GM12878 (cell line): Measurements from ENCODE around the gene OCLN. TPM values are rescaled to one million over a fixed set of nuclear protein-coding genes. Genes with fewer than 3 reads are reported as not detected.

Experiments
- ATAC-seq: fragments of 200-7000 bp; cut with Tn5 transposase; 3 replicates; pipeline ENCODE4 v1.9.1; 2020; ENCODE audit warnings: mild to moderate bottlenecking, moderate library complexity
- BruUV-seq: library from RNA; stranded (reverse); fragments of 400-500 nt; replicated peaks from 2 replicates; lab custom pipeline; 2021; lab: Mats Ljungman, UMichigan
- CTCF ChIA-PET: fragments of 300-600 bp; sonication (Branson Sonifier 250); formaldehyde crosslinking; extraction: SDS; loops from one replicate; lab custom pipeline; 2021; ENCODE audit warnings: inconsistent platforms; lab: Yijun Ruan, JAX
- POLR2A ChIA-PET: fragments of 350-600 bp; formaldehyde crosslinking; extraction: SDS; loops from one replicate; lab custom pipeline; 2021; ENCODE audit warnings: inconsistent platforms; lab: Charles Lee
- RAD21 ChIA-PET: fragments of 300-600 bp; sonication (Branson Sonifier 250); formaldehyde crosslinking; loops from one replicate; lab custom pipeline; 2023; ENCODE audit warnings: antibody characterized with exemption; ENCODE audit not compliant: unreplicated experiment; lab: Charles Lee
- SMC1A ChIA-PET: fragments of 300-600 bp; sonication (Branson Sonifier 250); formaldehyde crosslinking; loops from one replicate; lab custom pipeline; 2023; ENCODE audit not compliant: unreplicated experiment, uncharacterized antibody; lab: Charles Lee
- DNase-seq: peaks from one replicate; pipeline ENCODE4 v3.0.0-alpha.2; 2011; ENCODE audit warnings: low read depth, low spot score
- FAIRE-seq: peaks from 3 replicates; lab custom pipeline; 2011; peaks lifted over from hg19 to GRCh38; lab: Jason Lieb, UNC
- H2AFZ ChIP-seq: 2 replicates; pipeline ENCODE4 v1.6.0; 2011; ENCODE audit warnings: low read depth, low read length, control low read depth; ENCODE audit not compliant: control insufficient read depth
- H3K27ac ChIP-seq: 2 replicates; pipeline ENCODE4 v1.5.1; 2011; ENCODE audit warnings: control low read depth; ENCODE audit not compliant: control insufficient read depth, insufficient read depth
- H3K27me3 ChIP-seq, 2 experiments: replicated peaks in 1 of 2; 2 replicates each; pipeline versions ENCODE4 v1.6.0 to v1.6.1; 2011; ENCODE audit warnings: low read length in 1 of 2; ENCODE audit not compliant: control insufficient read depth in 2 of 2, insufficient read depth in 2 of 2
- H3K36me3 ChIP-seq, 2 experiments: 2 replicates each; pipeline ENCODE4 v1.5.1; 2011; ENCODE audit warnings: low read length in 1 of 2; ENCODE audit not compliant: control insufficient read depth in 2 of 2, insufficient read depth in 2 of 2
- H3K4me1 ChIP-seq: 2 replicates; pipeline ENCODE4 v1.6.1; 2011; ENCODE audit warnings: mild to moderate bottlenecking, low read length, moderate library complexity, mixed read lengths; ENCODE audit not compliant: control insufficient read depth, insufficient read depth
- H3K4me2 ChIP-seq: 2 replicates; pipeline ENCODE4 v1.6.0; 2011; ENCODE audit warnings: control low read depth; ENCODE audit not compliant: control insufficient read depth, insufficient read depth
- H3K4me3 ChIP-seq: fragments of 200-600 bp; sonication (generic); 2 replicates; pipeline ENCODE4 v1.5.1; 2016
- H3K79me2 ChIP-seq: 2 replicates; pipeline ENCODE4 v1.6.0; 2011; ENCODE audit warnings: low read length; ENCODE audit not compliant: control insufficient read depth, insufficient read depth
- H3K9ac ChIP-seq: 2 replicates; pipeline ENCODE4 v1.8.0; 2011; ENCODE audit warnings: low read length, control low read depth, mixed read lengths; ENCODE audit not compliant: control insufficient read depth, insufficient read depth
- H3K9me3 ChIP-seq: replicated peaks from 3 replicates; pipeline ENCODE4 v1.5.1; 2011; ENCODE audit warnings: mild to moderate bottlenecking, low read length; ENCODE audit not compliant: control insufficient read depth, insufficient read depth
- H4K20me1 ChIP-seq: 2 replicates; pipeline ENCODE4 v1.6.0; 2011; ENCODE audit not compliant: control insufficient read depth, insufficient read depth
- ESRRA ChIP-seq: IDR thresholded peaks from 2 replicates; pipeline ENCODE4 v1.6.1; 2012; ENCODE audit warnings: mild to moderate bottlenecking, low read length, improper control_type of control experiment
- KDM1A ChIP-seq: fragments of 200-600 bp; sonication (generic); IDR thresholded peaks from 2 replicates; pipeline ENCODE4 v1.6.1; 2016; ENCODE audit warnings: borderline replicate concordance
- PAX5 ChIP-seq: IDR thresholded peaks from 2 replicates; pipeline ENCODE4 v1.6.1; 2011; ENCODE audit warnings: low read depth, low read length, borderline replicate concordance
- RELA ChIP-seq: fragments of 450-650 bp; IDR thresholded peaks from 2 replicates; pipeline ENCODE4 v1.8.0; 2014; ENCODE audit warnings: borderline replicate concordance; ENCODE audit not compliant: partially characterized antibody
- SREBF1 ChIP-seq: IDR thresholded peaks from 2 replicates; pipeline ENCODE4 v1.6.1; 2012; ENCODE audit warnings: mild to moderate bottlenecking, low read length
- TCF3 ChIP-seq: IDR thresholded peaks from 2 replicates; pipeline ENCODE4 v1.6.1; 2012; ENCODE audit warnings: low read depth, mild to moderate bottlenecking, low read length, borderline replicate concordance; ENCODE audit not compliant: insufficient read depth
- WGBS: methylation state at CpG from one replicate; pipeline ENCODE4 v1.1.6; 2016; ENCODE audit warnings: low lambda C conversion rate; ENCODE audit not compliant: insufficient replicate concordance, insufficient coverage; ENCODE audit errors: missing lambda C conversion rate; 5-methylcytosine and 5-hydroxymethylcytosine counted together
- in situ Hi-C: fragments of 300-500 bp; cut with MboI; formaldehyde crosslinking; loops from 9 replicates; pipeline ENCODE4 v1.14.3; 2018; ENCODE audit warnings: mixed read lengths
- intact Hi-C: fragments of 100-400 bp; cut with micrococcal nuclease; formaldehyde crosslinking; loops from one replicate; pipeline ENCODE4 v1.14.2; 2022; ENCODE audit not compliant: unreplicated experiment
- polyA plus RNA-seq, 11 experiments: library from polyadenylated mRNA; depleted of rRNA in 4 of 11; unstranded in 6 of 11; stranded (reverse) in 5 of 11; fragments of >200 nt; fragmentation: Nextera tagmentation in 4 of 11; fragmentation: Illumina TruSeq in 1 of 11; extraction: Ambion mirVana in 4 of 11; extraction: Trizol in 1 of 11; gene quantifications; 1 replicate in 1 of 11; 2 replicates in 10 of 11; pipeline versions ENCODE4 v1.2.1 to v1.2.3, GENCODE V29; 2011 to 2016; ENCODE audit warnings: inconsistent platforms in 2 of 11, missing spikeins in 2 of 11, low read depth in 1 of 11
- total RNA-seq, 4 experiments: library from RNA; depleted of rRNA in 3 of 4; stranded (reverse); fragments of >200 nt in 3 of 4; fragmentation: Illumina TruSeq in 1 of 4; extraction: Trizol in 1 of 4; gene quantifications; 2 replicates each; pipeline versions ENCODE4 v1.2.1 to v1.2.3, GENCODE V29; 2013 to 2021
- TF ChIP-seq, protein P1 (sequence below): fragments of 450-650 bp; IDR thresholded peaks from 2 replicates; pipeline ENCODE4 v1.6.1; 2014; ENCODE audit warnings: mild to moderate bottlenecking
- TF ChIP-seq, protein P2 (sequence below): IDR thresholded peaks from 2 replicates; pipeline ENCODE4 v1.6.1; 2012; ENCODE audit warnings: low read depth, low read length, improper control_type of control experiment
- TF ChIP-seq, protein P3 (sequence below): IDR thresholded peaks from 2 replicates; pipeline ENCODE4 v1.6.1; 2011; ENCODE audit warnings: mild to moderate bottlenecking, low read depth, low read length, moderate library complexity; ENCODE audit not compliant: insufficient replicate concordance

The OCLN gene
- total and polyA plus RNA-seq, 10 of the 15 experiments (the other 5 are each of a cell fraction or from before 2014, with no cell fraction given): 2.0 to 26.5 (median 17.0) TPM

DNA sequence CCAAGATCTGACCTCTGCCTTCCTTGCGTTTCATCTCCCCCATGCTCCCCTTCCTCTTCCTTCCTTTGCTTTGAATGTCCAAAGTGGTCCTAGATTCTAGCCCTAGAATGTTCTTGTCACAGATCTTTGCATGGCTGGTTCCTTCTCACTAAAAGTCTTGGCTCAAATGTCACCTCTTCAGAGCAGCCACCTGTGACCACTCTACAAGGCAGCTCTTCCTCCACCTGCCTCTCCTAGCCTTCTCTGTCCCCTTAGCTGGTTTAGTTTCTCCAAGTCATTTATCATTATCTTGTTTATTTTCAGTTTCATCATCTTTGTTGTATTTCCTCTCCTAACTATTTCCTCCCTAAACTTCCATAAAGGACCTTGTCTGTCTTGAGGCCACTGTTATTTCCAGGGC lies 7.1 kb upstream of the OCLN start:
- intact Hi-C loops: no loop called here
- 100% methylated on average over 1 of the region's 1 CpG for WGBS
- RAD21 ChIA-PET: no interaction called here
- no peak for DNase-seq
- no peaks in the 10 kb centered on the region for H3K27me3 ChIP-seq
- ATAC-seq: 0 out of 3 replicates have a peak, but pooled peaks have one; percentile 26
- H2AFZ ChIP-seq: no peak overlapping the region
- 0 out of 2 replicates have a peak overlapping the region, but pooled peaks have one; percentile 53 for H3K4me2 ChIP-seq
- in situ Hi-C loops: no loop called here
- no peak for FAIRE-seq
- peaks cover 4% of the 10 kb centered on the region for H3K4me1 ChIP-seq
- H3K27ac ChIP-seq: no peak overlapping the region
- CTCF ChIA-PET: no interaction called here
- no peak for TF ChIP-seq ESRRA
- TF ChIP-seq KDM1A: no peak
- no peak for TF ChIP-seq RELA
- TF ChIP-seq PAX5: peak; percentile 22; the same call in 1 of the 2 replicates
- no peak overlapping the region for H3K9ac ChIP-seq
- POLR2A ChIA-PET: no interaction called here
- no peaks in the 10 kb centered on the region for H3K79me2 ChIP-seq
- no peak overlapping the region for H3K4me3 ChIP-seq
- H4K20me1 ChIP-seq: no peaks in the 10 kb centered on the region
- SMC1A ChIA-PET: no interaction called here
- BruUV-seq: no TSS peak
- no peaks in the 10 kb centered on the region for H3K36me3 ChIP-seq
- no peaks in the 10 kb centered on the region for H3K9me3 ChIP-seq

GRCh38 chr5:69489246-69489645 lies 3.3 kb upstream of the OCLN start:
- H3K4me2 ChIP-seq: no peak overlapping the region
- no peaks in the 10 kb centered on the region; a peak in 1 of 4 replicates for H3K27me3 ChIP-seq
- in situ Hi-C loops (no loop called here), intact Hi-C loops (no loop called here)
- CTCF ChIA-PET: interaction anchor here (1.0 kb wide), 1 partner anchor 398 kb away, joined by 3 read pairs; no protein-coding TSS in a partner anchor
- no peaks in the 10 kb centered on the region for H3K9me3 ChIP-seq
- RAD21 ChIA-PET: no interaction called here
- WGBS: 84% methylated on average over 4 of the region's 4 CpGs
- TF ChIP-seq, protein P1, sequence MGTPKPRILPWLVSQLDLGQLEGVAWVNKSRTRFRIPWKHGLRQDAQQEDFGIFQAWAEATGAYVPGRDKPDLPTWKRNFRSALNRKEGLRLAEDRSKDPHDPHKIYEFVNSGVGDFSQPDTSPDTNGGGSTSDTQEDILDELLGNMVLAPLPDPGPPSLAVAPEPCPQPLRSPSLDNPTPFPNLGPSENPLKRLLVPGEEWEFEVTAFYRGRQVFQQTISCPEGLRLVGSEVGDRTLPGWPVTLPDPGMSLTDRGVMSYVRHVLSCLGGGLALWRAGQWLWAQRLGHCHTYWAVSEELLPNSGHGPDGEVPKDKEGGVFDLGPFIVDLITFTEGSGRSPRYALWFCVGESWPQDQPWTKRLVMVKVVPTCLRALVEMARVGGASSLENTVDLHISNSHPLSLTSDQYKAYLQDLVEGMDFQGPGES: no peak
- TF ChIP-seq, protein P2, sequence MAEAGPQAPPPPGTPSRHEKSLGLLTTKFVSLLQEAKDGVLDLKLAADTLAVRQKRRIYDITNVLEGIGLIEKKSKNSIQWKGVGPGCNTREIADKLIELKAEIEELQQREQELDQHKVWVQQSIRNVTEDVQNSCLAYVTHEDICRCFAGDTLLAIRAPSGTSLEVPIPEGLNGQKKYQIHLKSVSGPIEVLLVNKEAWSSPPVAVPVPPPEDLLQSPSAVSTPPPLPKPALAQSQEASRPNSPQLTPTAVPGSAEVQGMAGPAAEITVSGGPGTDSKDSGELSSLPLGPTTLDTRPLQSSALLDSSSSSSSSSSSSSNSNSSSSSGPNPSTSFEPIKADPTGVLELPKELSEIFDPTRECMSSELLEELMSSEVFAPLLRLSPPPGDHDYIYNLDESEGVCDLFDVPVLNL: no peak
- TF ChIP-seq TCF3 (no peak), PAX5 (no peak), SREBF1 (no peak)
- TF ChIP-seq, protein P3, sequence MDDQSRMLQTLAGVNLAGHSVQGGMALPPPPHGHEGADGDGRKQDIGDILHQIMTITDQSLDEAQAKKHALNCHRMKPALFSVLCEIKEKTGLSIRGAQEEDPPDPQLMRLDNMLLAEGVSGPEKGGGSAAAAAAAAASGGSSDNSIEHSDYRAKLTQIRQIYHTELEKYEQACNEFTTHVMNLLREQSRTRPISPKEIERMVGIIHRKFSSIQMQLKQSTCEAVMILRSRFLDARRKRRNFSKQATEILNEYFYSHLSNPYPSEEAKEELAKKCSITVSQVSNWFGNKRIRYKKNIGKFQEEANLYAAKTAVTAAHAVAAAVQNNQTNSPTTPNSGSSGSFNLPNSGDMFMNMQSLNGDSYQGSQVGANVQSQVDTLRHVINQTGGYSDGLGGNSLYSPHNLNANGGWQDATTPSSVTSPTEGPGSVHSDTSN: no peak
- TF ChIP-seq, all 136 proteins: peak for 0
- H3K36me3 ChIP-seq: no peaks in the 10 kb centered on the region
- POLR2A ChIA-PET: no interaction called here
- H3K9ac ChIP-seq: no peak overlapping the region
- no peak overlapping the region for H3K27ac ChIP-seq
- FAIRE-seq (no peak), DNase-seq (no peak), ATAC-seq (no peak)
- no peak overlapping the region for H2AFZ ChIP-seq
- peaks cover 4% of the 10 kb centered on the region for H3K4me1 ChIP-seq
- SMC1A ChIA-PET: no interaction called here
- H3K79me2 ChIP-seq: peaks cover 10% of the 10 kb centered on the region
- H4K20me1 ChIP-seq: no peaks in the 10 kb centered on the region
- BruUV-seq: no TSS peak
- no peak overlapping the region for H3K4me3 ChIP-seq
